ENCODE data around the gene TIMM17B. TPM values are rescaled to one million over a fixed set of nuclear protein-coding genes. Genes with fewer than 3 reads are reported as not detected.

TIMM17B gene
- total RNA-seq, 2 experiments from 2014 or later = 40.0 to 40.3 TPM

DNA sequence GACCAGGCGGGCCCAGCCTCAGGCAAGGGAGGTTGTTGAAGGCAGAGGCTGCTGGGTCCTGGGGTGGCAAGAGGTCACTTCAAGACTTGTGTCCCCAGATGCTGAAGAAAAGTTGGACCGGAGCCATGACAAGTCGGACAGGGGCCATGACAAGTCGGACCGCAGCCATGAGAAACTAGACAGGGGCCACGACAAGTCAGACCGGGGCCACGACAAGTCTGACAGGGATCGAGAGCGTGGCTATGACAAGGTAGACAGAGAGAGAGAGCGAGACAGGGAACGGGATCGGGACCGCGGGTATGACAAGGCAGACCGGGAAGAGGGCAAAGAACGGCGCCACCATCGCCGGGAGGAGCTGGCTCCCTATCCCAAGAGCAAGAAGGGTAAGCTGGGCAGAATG, 4.6 kb upstream of the TIMM17B start:
- H3K4me3 ChIP-seq (ENCODE audit: low read length) = no peak overlapping the region
- peaks cover 19% of the 10 kb centered on the region for H3K4me1 ChIP-seq (ENCODE audit: insufficient read depth, low read length)
- no peaks in the 10 kb centered on the region for H3K9me3 Mint-ChIP-seq
- no peaks in the 10 kb centered on the region for H3K27me3 ChIP-seq (ENCODE audit: control insufficient read depth in 1 of 2, insufficient read depth in 2 of 2, low read length in 2 of 2)
- intact Hi-C loops (cut with DNase I, micrococcal nuclease) = no loop called here
- H3K9me3 ChIP-seq (ENCODE audit: control insufficient read depth in 1 of 2, insufficient read depth in 1 of 2, low read length in 2 of 2) = no peaks in the 10 kb centered on the region
- no peak overlapping the region for H3K27ac Mint-ChIP-seq
- no peak overlapping the region for H3K27ac ChIP-seq (ENCODE audit: low read depth in 1 of 2, low read length in 2 of 2)
- no peak for DNase-seq
- peaks cover 12% of the 10 kb centered on the region for H3K4me1 Mint-ChIP-seq (ENCODE audit: low read depth)
- H3K4me3 Mint-ChIP-seq = no peak overlapping the region
- peaks cover 39% of the 10 kb centered on the region for H3K36me3 Mint-ChIP-seq (ENCODE audit: low read depth)
- ChIA-PET POLR2A (no interaction called here), CTCF (no interaction called here)
- H3K27me3 Mint-ChIP-seq = no peaks in the 10 kb centered on the region
- H3K36me3 ChIP-seq (ENCODE audit: insufficient read depth, low read length) = peaks cover 56% of the 10 kb centered on the region
- TF ChIP-seq, protein P1, sequence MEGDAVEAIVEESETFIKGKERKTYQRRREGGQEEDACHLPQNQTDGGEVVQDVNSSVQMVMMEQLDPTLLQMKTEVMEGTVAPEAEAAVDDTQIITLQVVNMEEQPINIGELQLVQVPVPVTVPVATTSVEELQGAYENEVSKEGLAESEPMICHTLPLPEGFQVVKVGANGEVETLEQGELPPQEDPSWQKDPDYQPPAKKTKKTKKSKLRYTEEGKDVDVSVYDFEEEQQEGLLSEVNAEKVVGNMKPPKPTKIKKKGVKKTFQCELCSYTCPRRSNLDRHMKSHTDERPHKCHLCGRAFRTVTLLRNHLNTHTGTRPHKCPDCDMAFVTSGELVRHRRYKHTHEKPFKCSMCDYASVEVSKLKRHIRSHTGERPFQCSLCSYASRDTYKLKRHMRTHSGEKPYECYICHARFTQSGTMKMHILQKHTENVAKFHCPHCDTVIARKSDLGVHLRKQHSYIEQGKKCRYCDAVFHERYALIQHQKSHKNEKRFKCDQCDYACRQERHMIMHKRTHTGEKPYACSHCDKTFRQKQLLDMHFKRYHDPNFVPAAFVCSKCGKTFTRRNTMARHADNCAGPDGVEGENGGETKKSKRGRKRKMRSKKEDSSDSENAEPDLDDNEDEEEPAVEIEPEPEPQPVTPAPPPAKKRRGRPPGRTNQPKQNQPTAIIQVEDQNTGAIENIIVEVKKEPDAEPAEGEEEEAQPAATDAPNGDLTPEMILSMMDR (IDR thresholded peaks at IDR 0.05) = no peak
- no peak for ATAC-seq (ENCODE audit: poor library complexity)

DNA sequence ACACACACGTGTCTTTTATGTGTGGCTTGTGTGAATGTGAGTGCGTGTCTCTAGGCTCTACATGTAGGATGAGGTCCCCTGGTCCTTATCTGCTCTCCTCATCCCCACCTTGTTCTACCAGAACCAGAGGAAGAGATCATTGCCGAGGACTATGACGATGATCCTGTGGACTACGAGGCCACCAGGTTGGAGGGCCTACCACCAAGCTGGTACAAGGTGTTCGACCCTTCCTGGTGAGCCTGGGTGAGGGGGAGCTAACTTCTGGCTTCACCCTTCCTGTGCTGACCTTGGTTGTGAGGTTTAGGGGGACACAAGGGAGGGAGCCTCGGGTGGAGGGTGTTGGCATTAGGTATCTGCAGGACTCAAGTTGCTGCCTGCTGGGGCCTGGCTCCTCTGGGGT, 3.5 kb upstream of the TIMM17B start:
- Histone ChIP-seq H3K9me3 (ENCODE audit: control insufficient read depth in 1 of 2, insufficient read depth in 1 of 2, low read length in 2 of 2) (no peaks in the 10 kb centered on the region), H3K27ac (ENCODE audit: low read depth in 1 of 2, low read length in 2 of 2) (no peak overlapping the region), H3K36me3 (ENCODE audit: insufficient read depth, low read length) (peaks cover 50% of the 10 kb centered on the region), H3K4me3 (ENCODE audit: low read length) (no peak overlapping the region), H3K27me3 (ENCODE audit: control insufficient read depth in 1 of 2, insufficient read depth in 2 of 2, low read length in 2 of 2) (no peaks in the 10 kb centered on the region), H3K4me1 (ENCODE audit: insufficient read depth, low read length) (peaks cover 28% of the 10 kb centered on the region)
- ChIA-PET POLR2A (interaction anchor here (1.0 kb wide), 1 partner anchor 10 kb away, joined by 3 read pairs; no protein-coding TSS in a partner anchor), CTCF (no interaction called here)
- TF ChIP-seq, protein P1 (IDR thresholded peaks at IDR 0.05) = no peak
- H3K36me3 Mint-ChIP-seq (ENCODE audit: low read depth) = peaks cover 44% of the 10 kb centered on the region
- H3K27ac Mint-ChIP-seq = no peak overlapping the region
- no peak for DNase-seq
- intact Hi-C loops (cut with DNase I, micrococcal nuclease) = no loop called here
- H3K27me3 Mint-ChIP-seq = no peaks in the 10 kb centered on the region
- H3K4me3 Mint-ChIP-seq = no peak overlapping the region
- peaks cover 20% of the 10 kb centered on the region for H3K4me1 Mint-ChIP-seq (ENCODE audit: low read depth)
- H3K9me3 Mint-ChIP-seq = no peaks in the 10 kb centered on the region
- no peak for ATAC-seq (ENCODE audit: poor library complexity)

DNA sequence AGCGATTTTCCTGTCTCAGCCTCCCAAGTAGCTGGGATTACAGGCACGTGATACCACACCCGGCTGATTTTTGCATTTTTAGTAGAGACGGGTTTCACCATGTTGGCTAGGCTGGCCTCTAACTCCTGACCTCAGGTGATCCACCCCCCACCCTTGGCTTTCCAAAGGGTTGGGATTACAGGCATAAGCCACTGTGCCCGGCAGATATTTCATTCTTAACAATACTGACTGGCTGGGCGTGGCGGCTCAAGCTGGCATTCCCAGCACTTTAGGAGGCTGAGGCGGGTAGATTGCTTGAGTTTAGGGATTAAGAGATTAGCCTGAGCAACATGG, 1.5 kb upstream of the TIMM17B start:
- peaks cover 33% of the 10 kb centered on the region for H3K4me1 ChIP-seq (ENCODE audit: insufficient read depth, low read length)
- H3K4me1 Mint-ChIP-seq (ENCODE audit: low read depth) = peaks cover 27% of the 10 kb centered on the region
- POLR2A ChIA-PET = interaction anchor here (1.8 to 2.7 kb wide), 3 partner anchors 15 to 59 kb away, joined by 7 to 49 read pairs (median 47); partner anchors contain the start of gene OTUD5
- DNase-seq = no peak
- no peak overlapping the region for H3K27ac Mint-ChIP-seq
- H3K27ac ChIP-seq (ENCODE audit: low read depth in 1 of 2, low read length in 2 of 2) = no peak overlapping the region
- H3K9me3 ChIP-seq (ENCODE audit: control insufficient read depth in 1 of 2, insufficient read depth in 1 of 2, low read length in 2 of 2) = no peaks in the 10 kb centered on the region
- ATAC-seq (ENCODE audit: poor library complexity) = no peak
- no peak overlapping the region for H3K4me3 ChIP-seq (ENCODE audit: low read length)
- H3K36me3 ChIP-seq (ENCODE audit: insufficient read depth, low read length) = peaks cover 45% of the 10 kb centered on the region
- H3K9me3 Mint-ChIP-seq = no peaks in the 10 kb centered on the region
- no peak overlapping the region for H3K4me3 Mint-ChIP-seq
- H3K27me3 Mint-ChIP-seq = no peaks in the 10 kb centered on the region
- intact Hi-C loops (cut with DNase I, micrococcal nuclease) = loop anchor here (2.0 to 5.0 kb wide), 4 partner anchors 18 to 162 kb away; partner anchors contain the start of genes HDAC6 (in 1 of the 2) and TFE3 (in 1 of the 2)
- TF ChIP-seq, protein P1 (IDR thresholded peaks at IDR 0.05) = no peak
- CTCF ChIA-PET = no interaction called here
- H3K36me3 Mint-ChIP-seq (ENCODE audit: low read depth) = peaks cover 49% of the 10 kb centered on the region
- H3K27me3 ChIP-seq (ENCODE audit: control insufficient read depth in 1 of 2, insufficient read depth in 2 of 2, low read length in 2 of 2) = no peaks in the 10 kb centered on the region
